HepG2 (cell line): ENCODE results near the gene EIF5A. TPM values are rescaled to one million over a fixed set of nuclear protein-coding genes. Genes with fewer than 3 reads are reported as not detected.

ENCODE experiments used
- CC2D1A ChIP-seq: sonication (generic); formaldehyde crosslinking; IDR thresholded peaks from 2 replicates; pipeline ENCODE4 v1.8.1; 2023; ENCODE audit warnings: mild to moderate bottlenecking, missing genetic modification reagents
- CCDC6 ChIP-seq: sonication (generic); formaldehyde crosslinking; IDR thresholded peaks from 2 replicates; pipeline ENCODE4 v1.8.1; 2022; ENCODE audit warnings: mild to moderate bottlenecking, missing genetic modification reagents, moderate library complexity
- HDAC1 ChIP-seq: sonication (generic); formaldehyde crosslinking; IDR thresholded peaks from 2 replicates; pipeline ENCODE4 v1.5.1; 2020; ENCODE audit warnings: mild to moderate bottlenecking, missing genetic modification reagents
- HMGA1 ChIP-seq: sonication (generic); formaldehyde crosslinking; conservative IDR thresholded peaks from 2 replicates; pipeline ENCODE4 v1.4.0; 2020; ENCODE audit warnings: missing genetic modification reagents
- KLF13 ChIP-seq: sonication (generic); formaldehyde crosslinking; IDR thresholded peaks from 2 replicates; pipeline ENCODE4 v1.4.0; 2020; ENCODE audit warnings: mild to moderate bottlenecking, missing genetic modification reagents
- MBD4 ChIP-seq: IDR thresholded peaks from 2 replicates; pipeline ENCODE4 v1.6.1; 2012; ENCODE audit warnings: low read length, inconsistent platforms, borderline replicate concordance
- NR2F2 ChIP-seq: IDR thresholded peaks from 2 replicates; pipeline ENCODE4 v1.6.1; 2012; ENCODE audit warnings: low read depth, inconsistent platforms, borderline replicate concordance
- TEAD3 ChIP-seq: optimal IDR thresholded peaks from 2 replicates; pipeline ENCODE3; 2016; ENCODE audit warnings: borderline replicate concordance
- ZBTB7A ChIP-seq: sonication (generic); formaldehyde crosslinking; IDR thresholded peaks from 2 replicates; pipeline ENCODE4 v1.8.0; 2022; ENCODE audit warnings: mild to moderate bottlenecking, missing genetic modification reagents
- ZFP41 ChIP-seq: sonication (generic); formaldehyde crosslinking; IDR thresholded peaks from 2 replicates; pipeline ENCODE4 v1.4.0; 2020; ENCODE audit warnings: mild to moderate bottlenecking, missing genetic modification reagents, borderline replicate concordance
- ZNF317 ChIP-seq: sonication (generic); formaldehyde crosslinking; IDR thresholded peaks from 2 replicates; pipeline ENCODE4 v1.5.0; 2020; ENCODE audit warnings: mild to moderate bottlenecking, missing genetic modification reagents
- ZNF589 ChIP-seq: sonication (generic); formaldehyde crosslinking; conservative IDR thresholded peaks from 2 replicates; pipeline ENCODE4 v1.8.0; 2022; ENCODE audit warnings: mild to moderate bottlenecking, moderate library complexity, missing genetic modification reagents
- ZNF816 ChIP-seq: sonication (generic); formaldehyde crosslinking; IDR thresholded peaks from 2 replicates; pipeline ENCODE4 v1.8.0; 2022; ENCODE audit warnings: missing genetic modification reagents, mild to moderate bottlenecking, borderline replicate concordance
- polyA plus RNA-seq, 8 experiments: library from polyadenylated mRNA; depleted of rRNA in 3 of 8; stranded (reverse) in 7 of 8; unstranded in 1 of 8; fragments of >200 nt; fragmentation: Illumina TruSeq in 4 of 8; extraction: Trizol in 4 of 8; gene quantifications; 2 replicates each; pipeline versions ENCODE4 v1.2.1 to v1.2.3, GENCODE V29; 2011 to 2016; ENCODE audit warnings: low read depth in 4 of 8, missing spikeins in 1 of 8, mixed read lengths in 1 of 8; ENCODE audit not compliant: insufficient read depth in 1 of 8
- total RNA-seq, 5 experiments: library from RNA; depleted of rRNA; stranded (reverse); fragments of >200 nt; fragmentation: Illumina TruSeq; extraction: Trizol; gene quantifications; 2 replicates each; pipeline ENCODE4 v1.2.3, GENCODE V29; 2016; ENCODE audit warnings: low read depth in 1 of 5
- TF ChIP-seq, protein P1 (sequence below): IDR thresholded peaks from 2 replicates; pipeline ENCODE4 v1.4.0; 2020; ENCODE audit warnings: mild to moderate bottlenecking, missing genetic modification reagents
- TF ChIP-seq, protein P2 (sequence below): sonication (generic); formaldehyde crosslinking; IDR thresholded peaks from 2 replicates; pipeline ENCODE4 v1.4.0; 2020; ENCODE audit warnings: missing genetic modification reagents
- TF ChIP-seq, protein P3 (sequence below): IDR thresholded peaks from 2 replicates; pipeline ENCODE4 v1.6.1; 2018; ENCODE audit warnings: missing genetic modification reagents
- TF ChIP-seq, protein P4 (sequence below): sonication (generic); formaldehyde crosslinking; conservative IDR thresholded peaks from 2 replicates; pipeline ENCODE4 v1.8.0; 2022; ENCODE audit warnings: missing genetic modification reagents

EIF5A gene
- total and polyA plus RNA-seq, 2 of the 13 experiments (the other 11 are each of a cell fraction or from before 2014, with no cell fraction given), result 319 to 337 TPM

DNA sequence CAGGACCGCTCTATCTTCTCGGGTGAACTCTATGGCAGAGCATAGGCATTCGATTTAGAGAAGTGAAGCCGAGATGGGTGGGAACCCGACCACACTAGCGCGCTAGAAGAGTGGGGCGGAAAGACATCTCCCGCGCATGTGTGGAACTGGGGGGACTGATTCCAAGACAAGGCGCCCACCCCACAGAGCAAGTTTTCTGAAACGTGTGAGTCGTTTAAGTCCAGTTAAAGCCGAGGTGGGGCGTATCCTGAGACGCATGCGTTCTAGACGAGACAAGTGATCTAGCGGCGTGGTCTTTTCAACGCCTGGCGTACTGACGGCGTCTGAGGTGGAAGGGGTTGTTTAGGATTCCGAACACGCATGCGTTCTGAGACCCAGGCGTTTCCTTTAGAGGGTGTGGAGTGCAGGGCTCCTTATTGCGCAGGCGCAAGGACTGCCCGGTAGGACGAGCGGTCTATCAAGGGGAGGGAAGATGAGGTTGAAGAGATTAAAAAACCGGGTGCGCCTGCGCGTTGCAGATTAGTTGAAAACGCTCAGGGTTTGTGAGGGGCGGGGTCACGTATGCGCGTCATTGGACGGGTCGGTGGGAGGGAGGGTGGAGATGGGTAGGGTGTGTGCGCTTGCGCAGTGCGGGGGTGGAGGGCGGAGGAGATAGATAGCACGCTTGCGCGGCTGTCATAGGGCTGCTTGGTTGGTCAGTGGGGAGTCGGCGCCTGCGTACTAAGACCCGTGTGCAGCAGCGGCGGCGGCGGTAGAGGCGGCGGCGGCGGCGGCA is at the start of gene EIF5A (continued):
- TF ChIP-seq HMGA1 (no peak), ZBTB7A (CRISPR knock-in tag) (no peak), ZNF317 (no peak), TEAD3 (peak; percentile 4), HDAC1 (CRISPR knock-in tag) (peak; percentile 36; the same call in 1 of the 2 replicates), ZNF816 (CRISPR knock-in tag) (no peak), CCDC6 (CRISPR knock-in tag) (no peak), NR2F2 (no peak), CC2D1A (CRISPR knock-in tag) (no peak), ZFP41 (no peak), ZNF589 (CRISPR knock-in tag) (no peak), MBD4 (no peak), KLF13 (CRISPR knock-in tag) (no peak)
- TF ChIP-seq, protein P1, sequence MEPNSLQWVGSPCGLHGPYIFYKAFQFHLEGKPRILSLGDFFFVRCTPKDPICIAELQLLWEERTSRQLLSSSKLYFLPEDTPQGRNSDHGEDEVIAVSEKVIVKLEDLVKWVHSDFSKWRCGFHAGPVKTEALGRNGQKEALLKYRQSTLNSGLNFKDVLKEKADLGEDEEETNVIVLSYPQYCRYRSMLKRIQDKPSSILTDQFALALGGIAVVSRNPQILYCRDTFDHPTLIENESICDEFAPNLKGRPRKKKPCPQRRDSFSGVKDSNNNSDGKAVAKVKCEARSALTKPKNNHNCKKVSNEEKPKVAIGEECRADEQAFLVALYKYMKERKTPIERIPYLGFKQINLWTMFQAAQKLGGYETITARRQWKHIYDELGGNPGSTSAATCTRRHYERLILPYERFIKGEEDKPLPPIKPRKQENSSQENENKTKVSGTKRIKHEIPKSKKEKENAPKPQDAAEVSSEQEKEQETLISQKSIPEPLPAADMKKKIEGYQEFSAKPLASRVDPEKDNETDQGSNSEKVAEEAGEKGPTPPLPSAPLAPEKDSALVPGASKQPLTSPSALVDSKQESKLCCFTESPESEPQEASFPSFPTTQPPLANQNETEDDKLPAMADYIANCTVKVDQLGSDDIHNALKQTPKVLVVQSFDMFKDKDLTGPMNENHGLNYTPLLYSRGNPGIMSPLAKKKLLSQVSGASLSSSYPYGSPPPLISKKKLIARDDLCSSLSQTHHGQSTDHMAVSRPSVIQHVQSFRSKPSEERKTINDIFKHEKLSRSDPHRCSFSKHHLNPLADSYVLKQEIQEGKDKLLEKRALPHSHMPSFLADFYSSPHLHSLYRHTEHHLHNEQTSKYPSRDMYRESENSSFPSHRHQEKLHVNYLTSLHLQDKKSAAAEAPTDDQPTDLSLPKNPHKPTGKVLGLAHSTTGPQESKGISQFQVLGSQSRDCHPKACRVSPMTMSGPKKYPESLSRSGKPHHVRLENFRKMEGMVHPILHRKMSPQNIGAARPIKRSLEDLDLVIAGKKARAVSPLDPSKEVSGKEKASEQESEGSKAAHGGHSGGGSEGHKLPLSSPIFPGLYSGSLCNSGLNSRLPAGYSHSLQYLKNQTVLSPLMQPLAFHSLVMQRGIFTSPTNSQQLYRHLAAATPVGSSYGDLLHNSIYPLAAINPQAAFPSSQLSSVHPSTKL (CRISPR knock-in tag), result 0 out of 2 replicates have a peak, but pooled peaks have one; percentile 5
- TF ChIP-seq, protein P2, sequence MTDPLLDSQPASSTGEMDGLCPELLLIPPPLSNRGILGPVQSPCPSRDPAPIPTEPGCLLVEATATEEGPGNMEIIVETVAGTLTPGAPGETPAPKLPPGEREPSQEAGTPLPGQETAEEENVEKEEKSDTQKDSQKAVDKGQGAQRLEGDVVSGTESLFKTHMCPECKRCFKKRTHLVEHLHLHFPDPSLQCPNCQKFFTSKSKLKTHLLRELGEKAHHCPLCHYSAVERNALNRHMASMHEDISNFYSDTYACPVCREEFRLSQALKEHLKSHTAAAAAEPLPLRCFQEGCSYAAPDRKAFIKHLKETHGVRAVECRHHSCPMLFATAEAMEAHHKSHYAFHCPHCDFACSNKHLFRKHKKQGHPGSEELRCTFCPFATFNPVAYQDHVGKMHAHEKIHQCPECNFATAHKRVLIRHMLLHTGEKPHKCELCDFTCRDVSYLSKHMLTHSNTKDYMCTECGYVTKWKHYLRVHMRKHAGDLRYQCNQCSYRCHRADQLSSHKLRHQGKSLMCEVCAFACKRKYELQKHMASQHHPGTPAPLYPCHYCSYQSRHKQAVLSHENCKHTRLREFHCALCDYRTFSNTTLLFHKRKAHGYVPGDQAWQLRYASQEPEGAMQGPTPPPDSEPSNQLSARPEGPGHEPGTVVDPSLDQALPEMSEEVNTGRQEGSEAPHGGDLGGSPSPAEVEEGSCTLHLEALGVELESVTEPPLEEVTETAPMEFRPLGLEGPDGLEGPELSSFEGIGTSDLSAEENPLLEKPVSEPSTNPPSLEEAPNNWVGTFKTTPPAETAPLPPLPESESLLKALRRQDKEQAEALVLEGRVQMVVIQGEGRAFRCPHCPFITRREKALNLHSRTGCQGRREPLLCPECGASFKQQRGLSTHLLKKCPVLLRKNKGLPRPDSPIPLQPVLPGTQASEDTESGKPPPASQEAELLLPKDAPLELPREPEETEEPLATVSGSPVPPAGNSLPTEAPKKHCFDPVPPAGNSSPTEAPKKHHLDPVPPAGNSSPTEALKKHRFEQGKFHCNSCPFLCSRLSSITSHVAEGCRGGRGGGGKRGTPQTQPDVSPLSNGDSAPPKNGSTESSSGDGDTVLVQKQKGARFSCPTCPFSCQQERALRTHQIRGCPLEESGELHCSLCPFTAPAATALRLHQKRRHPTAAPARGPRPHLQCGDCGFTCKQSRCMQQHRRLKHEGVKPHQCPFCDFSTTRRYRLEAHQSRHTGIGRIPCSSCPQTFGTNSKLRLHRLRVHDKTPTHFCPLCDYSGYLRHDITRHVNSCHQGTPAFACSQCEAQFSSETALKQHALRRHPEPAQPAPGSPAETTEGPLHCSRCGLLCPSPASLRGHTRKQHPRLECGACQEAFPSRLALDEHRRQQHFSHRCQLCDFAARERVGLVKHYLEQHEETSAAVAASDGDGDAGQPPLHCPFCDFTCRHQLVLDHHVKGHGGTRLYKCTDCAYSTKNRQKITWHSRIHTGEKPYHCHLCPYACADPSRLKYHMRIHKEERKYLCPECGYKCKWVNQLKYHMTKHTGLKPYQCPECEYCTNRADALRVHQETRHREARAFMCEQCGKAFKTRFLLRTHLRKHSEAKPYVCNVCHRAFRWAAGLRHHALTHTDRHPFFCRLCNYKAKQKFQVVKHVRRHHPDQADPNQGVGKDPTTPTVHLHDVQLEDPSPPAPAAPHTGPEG, result no peak
- TF ChIP-seq, protein P3, sequence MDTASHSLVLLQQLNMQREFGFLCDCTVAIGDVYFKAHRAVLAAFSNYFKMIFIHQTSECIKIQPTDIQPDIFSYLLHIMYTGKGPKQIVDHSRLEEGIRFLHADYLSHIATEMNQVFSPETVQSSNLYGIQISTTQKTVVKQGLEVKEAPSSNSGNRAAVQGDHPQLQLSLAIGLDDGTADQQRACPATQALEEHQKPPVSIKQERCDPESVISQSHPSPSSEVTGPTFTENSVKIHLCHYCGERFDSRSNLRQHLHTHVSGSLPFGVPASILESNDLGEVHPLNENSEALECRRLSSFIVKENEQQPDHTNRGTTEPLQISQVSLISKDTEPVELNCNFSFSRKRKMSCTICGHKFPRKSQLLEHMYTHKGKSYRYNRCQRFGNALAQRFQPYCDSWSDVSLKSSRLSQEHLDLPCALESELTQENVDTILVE (CRISPR knock-in tag), result peak; percentile 86
- TF ChIP-seq, protein P4, sequence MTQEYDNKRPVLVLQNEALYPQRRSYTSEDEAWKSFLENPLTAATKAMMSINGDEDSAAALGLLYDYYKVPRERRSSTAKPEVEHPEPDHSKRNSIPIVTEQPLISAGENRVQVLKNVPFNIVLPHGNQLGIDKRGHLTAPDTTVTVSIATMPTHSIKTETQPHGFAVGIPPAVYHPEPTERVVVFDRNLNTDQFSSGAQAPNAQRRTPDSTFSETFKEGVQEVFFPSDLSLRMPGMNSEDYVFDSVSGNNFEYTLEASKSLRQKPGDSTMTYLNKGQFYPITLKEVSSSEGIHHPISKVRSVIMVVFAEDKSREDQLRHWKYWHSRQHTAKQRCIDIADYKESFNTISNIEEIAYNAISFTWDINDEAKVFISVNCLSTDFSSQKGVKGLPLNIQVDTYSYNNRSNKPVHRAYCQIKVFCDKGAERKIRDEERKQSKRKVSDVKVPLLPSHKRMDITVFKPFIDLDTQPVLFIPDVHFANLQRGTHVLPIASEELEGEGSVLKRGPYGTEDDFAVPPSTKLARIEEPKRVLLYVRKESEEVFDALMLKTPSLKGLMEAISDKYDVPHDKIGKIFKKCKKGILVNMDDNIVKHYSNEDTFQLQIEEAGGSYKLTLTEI (CRISPR knock-in tag), result no peak
